ENCODE data around the gene TMEM263. TPM values are rescaled to one million over a fixed set of nuclear protein-coding genes. Genes with fewer than 3 reads are reported as not detected.

The TMEM263 gene
- total RNA-seq, 3 donors from 2014 or later, result 28.8 to 44.2 (median 37.0) TPM

- TF ChIP-seq POLR2AphosphoS5 (IDR thresholded peaks at IDR 0.05) (no peak), CTCF (IDR thresholded peaks at IDR 0.05) (no peak), POLR2A (IDR thresholded peaks at IDR 0.05) (no peak)
- no peaks in the 10 kb centered on the region for H3K4me1 ChIP-seq
- intact Hi-C loops (cut with DNase I; ENCODE audit: low total_unique reads), result no loop called here
Observed at GRCh38 chr12:106926657-106927056, 29.1 kb upstream of the TMEM263 start.

GRCh38 chr12:106934277-106934676 lies 21.4 kb upstream of the TMEM263 start:
- Histone ChIP-seq H3K4me1 (no peaks in the 10 kb centered on the region), H3K36me3 (no peaks in the 10 kb centered on the region), H3K9me3 (no peaks in the 10 kb centered on the region), H3K27ac (no peak overlapping the region), H3K27me3 (no peaks in the 10 kb centered on the region), H3K4me3 (no peak overlapping the region)
- intact Hi-C loops (cut with DNase I; ENCODE audit: low total_unique reads), result no loop called here
- TF ChIP-seq CTCF (IDR thresholded peaks at IDR 0.05), result no peak
- no peak for TF ChIP-seq POLR2AphosphoS5 (IDR thresholded peaks at IDR 0.05)
- TF ChIP-seq POLR2A (IDR thresholded peaks at IDR 0.05), result no peak
- DNase-seq (ENCODE audit: low spot score in 2 of 2), result no peak

More at GRCh38 chr12:106926657-106927056, 29.1 kb upstream of the TMEM263 start:
- H3K4me3 ChIP-seq, result no peak overlapping the region
- DNase-seq (ENCODE audit: low spot score in 2 of 2), result no peak
- H3K27me3 ChIP-seq, result no peaks in the 10 kb centered on the region
- no peak overlapping the region for H3K27ac ChIP-seq
- H3K9me3 ChIP-seq, result no peaks in the 10 kb centered on the region
- no peaks in the 10 kb centered on the region for H3K36me3 ChIP-seq

- Histone ChIP-seq H3K4me1 (no peaks in the 10 kb centered on the region), H3K27ac (no peak overlapping the region), H3K27me3 (no peaks in the 10 kb centered on the region), H3K9me3 (no peaks in the 10 kb centered on the region), H3K36me3 (no peaks in the 10 kb centered on the region), H3K4me3 (no peak overlapping the region)
- TF ChIP-seq POLR2AphosphoS5 (IDR thresholded peaks at IDR 0.05) (no peak), CTCF (IDR thresholded peaks at IDR 0.05) (no peak), POLR2A (IDR thresholded peaks at IDR 0.05) (no peak)
- intact Hi-C loops (cut with DNase I; ENCODE audit: low total_unique reads), result no loop called here
- no peak for DNase-seq (ENCODE audit: low spot score in 2 of 2)
Observed at GRCh38 chr12:106941481-106942156, 14.1 kb upstream of the TMEM263 start.

GRCh38 chr12:106942775-106943174 lies 12.9 kb upstream of the TMEM263 start:
- H3K27ac ChIP-seq, result no peak overlapping the region
- intact Hi-C loops (cut with DNase I; ENCODE audit: low total_unique reads), result no loop called here
- H3K4me1 ChIP-seq, result no peaks in the 10 kb centered on the region
- no peak for DNase-seq (ENCODE audit: low spot score in 2 of 2)
- no peaks in the 10 kb centered on the region for H3K27me3 ChIP-seq
- H3K4me3 ChIP-seq, result no peak overlapping the region
- no peaks in the 10 kb centered on the region for H3K9me3 ChIP-seq
- no peaks in the 10 kb centered on the region for H3K36me3 ChIP-seq
- no peak for TF ChIP-seq CTCF (IDR thresholded peaks at IDR 0.05)

- no peak for DNase-seq (ENCODE audit: low spot score in 2 of 2)
- H3K4me3 ChIP-seq, result no peak overlapping the region
Observed at GRCh38 chr12:106945261-106945851, 10.4 kb upstream of the TMEM263 start.

More at GRCh38 chr12:106945261-106945851, 10.4 kb upstream of the TMEM263 start:
- Histone ChIP-seq H3K4me1 (no peaks in the 10 kb centered on the region), H3K36me3 (no peaks in the 10 kb centered on the region), H3K27me3 (no peaks in the 10 kb centered on the region), H3K27ac (no peak overlapping the region), H3K9me3 (no peaks in the 10 kb centered on the region)
- intact Hi-C loops (cut with DNase I; ENCODE audit: low total_unique reads), result no loop called here
- TF ChIP-seq POLR2AphosphoS5 (IDR thresholded peaks at IDR 0.05) (no peak), POLR2A (IDR thresholded peaks at IDR 0.05) (no peak), CTCF (IDR thresholded peaks at IDR 0.05) (no peak)

Data from breast epithelium (tissue), 4 donors.